Measurements from ENCODE around the gene DNAH2.

Gene DNAH2

DNA sequence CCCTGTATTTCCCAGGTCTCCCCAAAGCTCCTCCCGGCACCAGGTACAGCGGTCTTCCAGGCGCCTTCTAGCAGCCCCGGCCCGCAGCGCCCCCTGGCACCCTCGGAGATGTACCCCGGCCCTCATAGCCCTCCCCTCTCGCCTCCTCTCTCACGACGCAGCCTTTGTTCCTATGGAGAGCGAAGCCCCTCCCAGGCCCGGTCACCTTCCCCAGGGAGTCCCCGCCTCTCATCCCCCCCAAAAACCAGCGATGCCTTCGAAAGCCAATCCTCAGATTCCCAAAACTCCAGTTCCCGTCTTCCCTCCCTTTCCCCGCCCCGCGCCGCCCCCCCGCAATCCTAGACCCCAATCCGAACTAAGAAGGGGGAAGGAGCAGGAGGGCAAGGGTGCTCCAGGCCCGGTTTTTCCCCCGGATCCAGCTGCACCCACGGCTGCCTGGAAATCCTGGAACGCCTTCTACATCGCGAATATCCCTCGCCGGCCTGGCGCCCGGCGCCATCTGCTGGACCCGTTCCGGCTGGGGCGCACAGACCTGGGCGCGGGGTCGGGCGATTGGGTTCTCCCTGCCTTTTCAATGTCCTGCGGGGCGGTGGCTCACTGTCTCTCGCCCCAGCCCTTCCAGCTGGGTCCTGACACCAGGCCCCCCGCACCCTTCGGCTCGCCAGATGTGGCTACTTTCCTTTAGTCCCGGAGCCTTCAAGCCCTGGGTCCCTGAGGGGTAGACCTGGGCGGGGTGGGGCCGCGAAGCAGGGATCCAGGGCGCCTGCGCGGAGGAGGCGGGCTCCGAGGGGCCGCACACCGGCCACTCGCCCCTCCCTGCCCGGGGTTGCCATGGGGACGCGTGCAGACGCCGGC, at the start of gene DNAH2:
DNAH2 (plus strand) TSS at position 844 of the 855 bp plus-strand sequence. CDS start 1,991 bp downstream, outside the sequence.
- DNase-seq = peak; percentile 15

DNA sequence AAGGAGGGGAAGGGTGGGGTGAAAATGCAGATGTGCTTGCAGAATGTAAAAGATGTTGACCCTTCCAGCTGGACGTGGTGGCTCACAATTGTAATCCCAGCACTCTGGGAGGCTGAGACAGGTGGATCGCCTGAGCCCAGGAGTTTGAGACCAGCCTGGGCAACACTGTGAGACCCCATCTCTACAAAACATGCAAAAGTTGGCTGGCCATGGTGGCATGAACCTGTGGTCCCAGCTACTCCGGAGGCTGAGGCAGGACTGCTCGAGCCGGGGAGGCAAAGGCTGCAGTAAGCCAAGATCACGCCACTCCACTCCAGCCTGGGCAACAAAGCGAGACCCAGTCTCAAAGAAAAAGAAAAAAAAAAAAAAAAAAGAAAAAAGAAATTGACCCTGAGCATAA, 49.1 kb upstream of the DNAH2 start:
- DNase-seq = no peak

DNA sequence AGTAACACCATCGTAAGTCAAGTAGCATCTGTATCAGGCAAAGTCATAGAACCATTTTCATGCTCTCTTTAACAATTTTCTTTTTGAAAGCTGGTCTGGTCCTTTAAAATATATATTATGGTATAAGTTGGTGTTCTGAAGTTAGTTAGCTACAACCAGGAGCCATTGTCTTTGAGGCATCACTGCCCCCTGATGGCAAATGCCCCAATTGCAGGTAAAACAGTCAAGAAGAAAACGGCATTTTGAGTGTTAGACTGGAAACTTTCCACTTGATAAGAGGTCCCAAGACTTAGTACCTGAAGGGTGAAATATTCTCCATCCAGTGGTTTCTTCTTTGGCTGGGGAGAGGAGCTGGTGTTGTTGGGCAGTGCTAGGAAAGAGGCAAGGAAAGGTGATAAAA, 44.3 kb upstream of the DNAH2 start:
- DNase-seq = peak; percentile 44

DNA sequence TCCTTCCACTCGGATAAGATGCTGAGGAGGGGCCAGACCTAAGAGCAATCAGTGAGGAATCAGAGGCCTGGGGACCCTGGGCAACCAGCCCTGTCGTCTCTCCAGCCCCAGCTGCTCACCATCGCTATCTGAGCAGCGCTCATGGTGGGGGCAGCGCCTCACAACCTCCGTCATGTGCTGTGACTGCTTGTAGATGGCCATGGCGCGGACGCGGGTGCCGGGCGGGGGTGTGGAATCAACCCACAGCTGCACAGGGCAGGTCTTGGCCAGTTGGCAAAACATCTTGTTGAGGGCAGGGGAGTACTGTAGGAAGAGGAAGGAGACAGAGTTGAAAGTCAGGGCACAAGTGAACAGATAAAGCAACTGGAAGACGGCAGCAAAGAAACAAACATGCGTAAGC, 42.6 kb upstream of the DNAH2 start:
- no peak for DNase-seq

DNA sequence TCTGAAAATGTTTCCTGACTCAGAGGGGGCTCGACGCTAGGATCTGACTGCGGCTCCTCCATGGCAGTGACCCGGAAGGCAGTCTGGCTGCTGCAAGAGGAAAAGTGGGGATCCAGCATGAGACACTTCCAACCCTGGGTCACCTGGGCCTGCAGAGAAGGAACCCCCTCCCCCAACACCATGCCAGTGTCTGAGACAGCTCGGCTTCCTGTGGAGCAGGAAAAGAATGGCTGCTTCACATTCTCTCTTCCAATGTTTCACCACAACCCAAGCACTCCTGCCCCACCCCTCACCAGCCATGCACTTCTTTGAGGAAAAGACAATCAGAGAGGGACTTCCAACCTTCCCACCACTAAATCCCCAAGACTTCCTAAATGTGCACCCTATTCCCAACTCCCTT, 41.0 kb upstream of the DNAH2 start:
- DNase-seq = no peak

DNA sequence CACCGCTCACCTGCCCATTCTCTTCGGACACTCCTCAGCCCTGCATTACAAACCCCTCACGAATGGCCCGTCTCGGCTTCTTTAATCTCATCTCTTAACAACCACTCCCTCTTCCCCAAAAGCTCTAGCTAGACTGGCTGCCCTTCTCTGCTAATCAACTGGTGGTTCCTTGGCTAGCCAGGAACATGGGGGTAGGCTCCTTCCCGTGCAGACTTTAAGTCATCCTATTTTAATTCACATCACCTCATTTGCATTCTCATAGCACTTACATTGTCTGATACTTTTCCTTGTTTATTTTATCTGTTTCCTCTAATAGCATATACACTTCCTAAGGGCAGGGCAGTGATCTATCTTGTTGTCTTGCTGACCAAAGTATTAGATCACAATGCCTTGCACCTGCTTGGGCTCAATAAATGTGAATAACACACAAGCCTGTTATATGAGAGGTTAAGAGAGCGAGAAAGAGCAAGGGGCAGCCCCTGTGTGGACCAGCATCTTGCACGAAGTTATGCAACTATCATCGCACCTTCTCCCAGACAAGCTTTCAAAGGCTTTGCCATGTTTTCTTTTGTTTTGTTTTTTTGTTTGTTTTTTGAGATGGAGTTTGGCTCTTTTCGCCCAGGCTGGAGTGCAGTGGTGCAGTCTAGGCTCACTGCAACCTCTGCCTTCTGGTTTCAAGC, 40.0 kb upstream of the DNAH2 start:
- DNase-seq = no peak

DNA sequence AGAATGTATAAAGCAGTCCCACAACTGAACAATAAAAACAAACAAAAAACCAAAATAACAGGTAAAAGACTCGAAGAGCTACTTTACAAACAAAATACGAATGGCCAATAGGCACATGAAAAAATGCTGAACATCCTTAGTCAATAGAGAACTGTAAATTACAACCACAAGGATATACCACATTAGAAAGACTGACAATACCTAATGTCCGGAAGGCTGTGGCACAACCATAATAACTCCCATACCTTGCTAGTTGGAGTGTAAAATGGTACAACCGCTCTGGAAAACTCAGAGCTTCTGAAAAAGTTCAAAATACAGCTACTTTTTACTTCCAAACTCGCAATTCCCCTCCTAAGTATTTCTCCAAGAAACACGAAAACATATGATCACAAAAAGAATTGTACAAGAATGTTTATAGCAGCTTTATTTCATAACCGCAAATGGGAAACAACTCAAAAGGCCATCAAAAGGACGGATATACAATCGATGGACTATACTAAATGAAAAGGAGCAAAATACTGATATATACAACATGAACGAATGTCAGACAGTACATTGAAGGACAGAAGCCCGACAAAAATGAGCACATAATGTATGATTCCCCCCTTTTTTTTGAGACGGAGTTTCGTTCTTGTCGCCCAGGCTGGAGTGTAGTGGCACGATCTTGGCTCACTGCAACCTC, 32.6 kb upstream of the DNAH2 start:
- DNase-seq = peak; percentile 47

DNA sequence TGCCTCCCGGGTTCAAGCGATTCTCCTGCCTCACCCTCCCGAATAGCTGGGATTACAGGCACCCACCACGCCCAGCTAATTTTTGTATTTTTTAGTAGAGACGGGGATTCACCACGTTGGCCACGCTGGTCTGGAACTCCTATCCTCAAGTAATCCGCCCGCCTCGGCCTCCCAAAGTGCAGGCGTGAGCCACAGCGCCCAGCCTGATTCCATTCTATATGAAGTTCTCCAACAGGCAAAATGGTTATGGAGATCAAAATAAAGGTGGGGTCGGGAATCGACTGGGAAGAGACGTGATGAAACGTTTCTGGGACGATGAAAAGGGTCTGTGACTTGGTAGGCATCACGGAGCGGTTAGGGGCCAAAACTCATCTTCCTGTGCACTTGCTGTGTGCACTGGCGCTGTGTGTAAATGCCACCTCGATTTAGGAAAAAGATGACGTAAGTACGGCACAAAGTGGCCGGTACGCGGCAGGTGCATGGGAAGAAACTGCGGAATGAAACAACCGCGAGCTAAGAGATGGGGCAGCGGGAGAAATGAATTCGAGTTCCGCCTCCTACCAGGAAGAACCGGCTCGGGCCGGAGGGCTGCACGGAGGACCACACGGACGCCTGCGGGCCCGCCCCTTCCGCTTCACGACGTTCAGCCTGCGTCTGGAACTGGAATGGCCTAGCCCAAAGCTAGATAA, 31.9 kb upstream of the DNAH2 start:
- DNase-seq = peak; percentile 91

DNA sequence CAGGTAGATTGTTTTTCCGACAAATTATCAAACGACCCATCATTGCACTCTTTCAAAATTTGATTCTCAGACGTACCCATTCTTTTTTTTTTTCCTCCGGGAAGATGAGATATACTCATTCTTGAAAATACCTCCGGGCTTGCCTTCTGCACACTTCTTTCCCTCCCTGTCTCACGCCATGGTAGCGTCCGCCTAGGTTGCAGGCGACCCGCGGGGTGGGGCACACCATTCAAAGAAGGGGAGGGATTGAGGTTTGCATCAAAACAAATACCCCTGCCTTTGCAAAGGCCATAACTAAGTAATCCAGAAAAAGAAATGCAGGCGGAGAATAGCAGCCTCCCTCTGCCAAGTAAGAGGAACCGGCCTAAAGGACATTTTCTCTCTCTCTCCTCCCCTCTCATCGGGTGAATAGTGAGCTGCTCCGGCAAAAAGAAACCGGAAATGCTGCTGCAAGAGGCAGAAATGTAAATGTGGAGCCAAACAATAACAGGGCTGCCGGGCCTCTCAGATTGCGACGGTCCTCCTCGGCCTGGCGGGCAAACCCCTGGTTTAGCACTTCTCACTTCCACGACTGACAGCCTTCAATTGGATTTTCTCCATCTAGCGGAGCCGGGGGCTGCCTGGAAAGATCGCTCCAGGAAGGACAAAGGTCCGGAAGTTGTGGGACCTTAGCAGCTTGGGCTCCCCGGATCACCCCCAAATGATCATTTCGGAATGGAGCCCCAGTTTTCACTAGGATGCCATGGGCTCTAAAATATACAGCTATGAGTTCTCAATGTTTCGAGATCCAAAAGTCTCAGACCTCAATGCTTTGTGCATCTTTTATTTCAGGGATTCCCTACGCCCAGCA, 31.1 kb upstream of the DNAH2 start:
- peak; percentile 87 for DNase-seq

DNA sequence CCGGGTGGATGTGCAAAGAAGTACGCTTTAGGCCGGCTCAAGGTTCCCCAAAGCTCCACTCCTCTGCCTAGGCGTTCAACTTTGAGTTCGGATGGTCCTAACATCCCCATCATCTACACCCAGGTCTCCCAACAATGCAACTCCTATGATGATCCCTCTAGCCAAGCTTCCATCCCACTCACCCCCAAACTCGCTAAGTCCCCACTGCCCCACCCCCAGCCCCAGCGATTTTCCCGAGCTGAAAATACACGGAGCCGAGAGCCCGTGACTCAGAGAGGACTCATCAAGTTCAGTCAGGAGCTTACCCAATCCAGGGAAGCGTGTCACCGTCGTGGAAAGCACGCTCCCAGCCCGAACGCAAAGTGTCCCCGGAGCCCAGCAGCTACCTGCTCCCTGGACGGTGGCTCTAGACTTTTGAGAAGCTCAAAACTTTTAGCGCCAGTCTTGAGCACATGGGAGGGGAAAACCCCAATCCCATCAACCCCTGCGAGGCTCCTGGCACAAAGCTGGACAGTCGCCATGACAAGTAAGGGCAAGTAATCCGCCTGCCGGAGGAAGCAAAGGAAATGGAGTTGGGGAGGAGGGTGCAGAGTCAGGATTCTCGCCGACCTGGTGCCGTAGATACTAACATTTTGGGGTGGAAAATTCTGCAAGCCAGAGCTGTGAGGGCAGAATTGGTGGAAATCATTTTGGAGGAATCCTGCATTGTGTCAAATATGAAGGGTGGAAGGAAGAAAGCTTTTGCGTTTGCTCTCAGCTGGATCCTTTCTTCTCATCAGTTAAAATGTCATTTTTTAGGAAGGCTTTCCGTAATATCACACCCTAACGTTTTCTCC, 30.3 kb upstream of the DNAH2 start, which contains the start of gene TP53:
TP53 (minus strand) TSS at position 419 of the 836 bp plus-strand sequence. CDS start 10,896 bp downstream, outside the sequence.
- DNase-seq = peak; percentile 94

DNA sequence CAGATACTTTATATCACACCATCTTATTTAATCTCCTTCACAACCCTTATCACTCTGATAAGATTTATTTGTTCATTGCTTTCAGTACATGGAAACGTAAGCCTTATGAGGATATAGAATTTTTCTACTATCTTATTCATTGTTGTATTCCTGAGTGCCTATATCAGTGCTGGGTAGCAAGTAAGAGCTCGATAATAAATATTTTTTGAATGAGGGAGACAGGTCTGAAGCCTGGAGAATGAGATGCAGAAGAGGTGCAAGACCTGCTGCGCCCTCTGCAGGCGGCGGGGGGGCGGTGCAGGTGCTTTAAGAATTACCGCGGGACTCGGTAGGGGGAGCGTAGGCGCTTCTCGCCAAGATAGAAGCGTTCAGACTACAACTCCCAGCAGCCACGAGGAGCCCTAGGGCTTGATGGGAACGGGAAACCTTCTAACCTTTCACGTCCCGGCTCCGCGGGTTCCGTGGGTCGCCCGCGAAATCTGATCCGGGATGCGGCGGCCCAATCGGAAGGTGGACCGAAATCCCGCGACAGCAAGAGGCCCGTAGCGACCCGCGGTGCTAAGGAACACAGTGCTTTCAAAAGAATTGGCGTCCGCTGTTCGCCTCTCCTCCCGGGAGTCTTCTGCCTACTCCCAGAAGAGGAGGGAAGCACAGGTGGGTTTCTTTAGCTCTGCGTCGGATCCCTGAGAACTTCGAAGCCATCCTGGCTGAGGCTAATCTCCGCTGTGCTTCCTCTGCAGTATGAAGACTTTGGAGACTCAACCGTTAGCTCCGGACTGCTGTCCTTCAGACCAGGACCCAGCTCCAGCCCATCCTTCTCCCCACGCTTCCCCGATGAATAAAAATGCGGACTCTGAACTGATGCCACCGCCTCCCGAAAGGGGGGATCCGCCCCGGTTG, 29.4 kb upstream of the DNAH2 start, which contains the start of gene WRAP53:
WRAP53 (plus strand) TSS at position 570 of the 900 bp plus-strand sequence; CDS start at position 742, 172 bp downstream.
- DNase-seq = peak; percentile 98

- DNase-seq = no peak
These were observed 28.7 kb upstream of the DNAH2 start for GRCh38 chr17:7688808-7689316.

GRCh38 chr17:7695586-7695985, 22.0 kb upstream of the DNAH2 start:
- no peak for DNase-seq

DNA sequence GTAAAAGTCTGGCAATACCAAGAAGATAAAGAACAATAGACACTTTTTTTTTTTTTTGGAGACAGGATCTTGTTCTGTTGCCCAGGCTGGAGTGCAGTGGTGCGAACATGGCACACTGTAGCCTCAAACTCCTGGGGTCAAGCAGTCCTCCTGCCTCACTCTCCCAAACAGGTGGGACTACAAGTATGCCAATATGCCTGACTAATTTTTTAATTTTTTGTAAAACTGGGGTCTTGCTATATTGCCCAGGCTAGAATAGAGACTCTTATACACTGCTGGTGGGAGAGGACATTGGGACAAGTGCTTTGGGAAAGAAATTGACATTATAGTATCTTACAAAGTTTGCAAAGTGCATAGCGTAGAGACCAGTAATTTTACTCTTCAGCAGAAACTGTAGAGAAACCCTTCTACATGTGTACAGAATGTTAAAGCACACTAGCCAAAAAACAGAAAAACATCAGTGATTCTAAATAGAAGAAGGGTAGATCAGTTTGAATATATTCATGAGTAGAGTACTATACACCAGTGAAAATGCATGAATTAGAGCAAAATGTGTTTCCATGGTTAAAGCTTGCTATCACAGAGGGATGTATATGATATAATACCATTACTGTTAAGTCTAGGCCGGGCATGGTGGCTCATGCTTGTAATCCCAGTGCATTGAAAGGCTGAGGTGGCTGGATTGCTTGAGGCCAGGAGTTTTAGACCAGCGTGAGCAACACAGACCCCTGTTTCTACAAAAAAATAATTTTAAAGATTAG, 19.5 kb upstream of the DNAH2 start:
- no peak for DNase-seq

GRCh38 chr17:7700510-7700909, 17.0 kb upstream of the DNAH2 start:
- no peak for DNase-seq

GRCh38 chr17:7701681-7702080, 15.9 kb upstream of the DNAH2 start:
- no peak for DNase-seq

GRCh38 chr17:7702776-7703175, 14.8 kb upstream of the DNAH2 start:
- DNase-seq = no peak

GRCh38 chr17:7703584-7704479, 13.7 kb upstream of the DNAH2 start:
- peak; percentile 32 for DNase-seq

Data from CD4-positive, alpha-beta T cell treated with Interleukin-17A for 1 hour (primary cell).